Body of pancreas (tissue), 4 donors: Measurements from ENCODE around the gene USP40. TPM values are rescaled to one million over a fixed set of nuclear protein-coding genes. Genes with fewer than 3 reads are reported as not detected.

Source experiments
- ATAC-seq: fragments of 150-250 bp; one replicate; pipeline ENCODE4 v1.9.1; 2016
- DNase-seq, 4 donors: peaks; one replicate each; pipeline ENCODE4 v3.0.0-alpha.2; 2019
- H3K27ac ChIP-seq, 4 donors: fragments of 200-600 bp; sonication (generic); 1 replicate in 3 of 4; 2 replicates in 1 of 4; pipeline versions ENCODE4 v1.5.1 to v1.6.1; 2016 to 2019; ENCODE audit warnings: mild to moderate bottlenecking in 1 of 4, mixed read lengths in 1 of 4, moderate library complexity in 1 of 4
- H3K27me3 ChIP-seq, 2 donors: fragments of 200-600 bp; sonication (generic); one replicate each; pipeline ENCODE4 v1.6.0; 2016; ENCODE audit warnings: mild to moderate bottlenecking in 1 of 2
- H3K36me3 ChIP-seq, 2 donors: fragments of 200-600 bp; sonication (generic); replicated peaks in 1 of 2; 2 replicates each; pipeline ENCODE4 v1.5.1; 2016; ENCODE audit warnings: low read depth in 2 of 2; ENCODE audit not compliant: insufficient read depth in 1 of 2
- H3K4me1 ChIP-seq: fragments of 200-600 bp; sonication (generic); one replicate; pipeline ENCODE4 v1.6.0; 2016
- H3K4me3 ChIP-seq, 2 donors: fragments of 200-600 bp; sonication (generic); 1 replicate in 1 of 2; 2 replicates in 1 of 2; pipeline ENCODE4 v1.5.1; 2016 to 2019
- H3K9me3 ChIP-seq, 3 donors: fragments of 200-600 bp; sonication (generic); 1 replicate in 2 of 3; 2 replicates in 1 of 3; pipeline ENCODE4 v1.5.1; 2016
- POLR2A ChIP-seq, 3 donors: fragments of 450-650 bp; IDR thresholded peaks; one replicate each; pipeline ENCODE4 v1.6.1; 2016; ENCODE audit warnings: antibody characterized with exemption in 3 of 3, mild to moderate bottlenecking in 2 of 3
- WGBS, 2 donors: methylation state at CpG; one replicate each; pipeline ENCODE4 v1.1.5; 2017; 5-methylcytosine and 5-hydroxymethylcytosine counted together
- intact Hi-C: fragments of 100-400 bp; cut with DNase I; formaldehyde crosslinking; loops from one replicate; pipeline ENCODE4 v1.15.1; 2023
- total RNA-seq, 2 donors: library from RNA; depleted of rRNA; stranded (reverse); fragments of >200 nt; gene quantifications; one replicate each; pipeline ENCODE4 v1.1.0, GENCODE V29; 2016
- TF ChIP-seq, protein P1 (sequence below), 7 experiments: fragments of 450-650 bp in 4 of 7; fragments of 200-600 bp in 3 of 7; sonication (generic) in 3 of 7; IDR thresholded peaks; one replicate each; pipeline ENCODE4 v1.5.1; 2016 to 2019; ENCODE audit warnings: antibody characterized with exemption in 7 of 7

USP40 gene
- total RNA-seq, 2 donors from 2014 or later = 34.9 to 38.9 TPM

DNA sequence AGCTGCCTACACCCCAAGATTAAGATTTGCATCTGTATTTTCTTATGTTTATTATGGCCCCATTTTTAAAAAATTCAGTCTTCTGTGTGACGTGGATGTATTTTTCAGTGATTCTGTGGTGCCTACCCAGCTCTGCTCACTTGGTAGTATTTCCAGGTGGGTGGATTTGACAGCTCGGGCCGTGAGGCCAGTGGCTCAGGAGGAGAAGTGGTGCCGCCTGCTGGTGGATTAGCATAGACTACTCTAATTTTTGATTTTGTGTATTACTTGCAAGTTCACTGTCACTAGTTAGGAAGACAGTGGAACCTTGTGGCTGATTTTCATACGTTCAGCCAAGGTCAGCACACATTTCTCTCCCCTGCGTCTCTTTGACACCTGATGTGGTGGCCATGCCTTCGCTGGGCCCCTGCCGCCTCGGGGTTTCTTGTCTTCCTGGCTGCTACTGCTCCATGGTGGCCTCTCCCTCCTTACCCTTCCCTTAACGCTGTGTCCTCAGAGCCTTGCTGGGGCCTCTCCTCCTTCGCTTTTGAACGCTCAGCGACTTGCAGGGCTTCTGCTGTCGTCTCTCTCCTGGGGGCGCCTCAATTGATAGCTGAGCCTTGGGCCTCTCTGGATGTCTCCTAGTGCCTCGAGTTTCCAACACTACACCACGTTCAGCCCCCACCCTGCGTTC lies 122.9 kb downstream of the USP40 start:
- Histone ChIP-seq H3K36me3 (peaks cover 0 to 4% of the 10 kb centered on the region in 2 donors), H3K9me3 (no peaks in the 10 kb centered on the region), H3K27ac (no peak overlapping the region), H3K4me3 (no peak overlapping the region), H3K4me1 (no peaks in the 10 kb centered on the region), H3K27me3 (no peaks in the 10 kb centered on the region)
- intact Hi-C loops = no loop called here
- 46 to 51% methylated on average over 18 of the region's 18 CpGs for WGBS, 2 donors
- TF ChIP-seq POLR2A (IDR thresholded peaks at IDR 0.05) = no peak
- TF ChIP-seq, protein P1, sequence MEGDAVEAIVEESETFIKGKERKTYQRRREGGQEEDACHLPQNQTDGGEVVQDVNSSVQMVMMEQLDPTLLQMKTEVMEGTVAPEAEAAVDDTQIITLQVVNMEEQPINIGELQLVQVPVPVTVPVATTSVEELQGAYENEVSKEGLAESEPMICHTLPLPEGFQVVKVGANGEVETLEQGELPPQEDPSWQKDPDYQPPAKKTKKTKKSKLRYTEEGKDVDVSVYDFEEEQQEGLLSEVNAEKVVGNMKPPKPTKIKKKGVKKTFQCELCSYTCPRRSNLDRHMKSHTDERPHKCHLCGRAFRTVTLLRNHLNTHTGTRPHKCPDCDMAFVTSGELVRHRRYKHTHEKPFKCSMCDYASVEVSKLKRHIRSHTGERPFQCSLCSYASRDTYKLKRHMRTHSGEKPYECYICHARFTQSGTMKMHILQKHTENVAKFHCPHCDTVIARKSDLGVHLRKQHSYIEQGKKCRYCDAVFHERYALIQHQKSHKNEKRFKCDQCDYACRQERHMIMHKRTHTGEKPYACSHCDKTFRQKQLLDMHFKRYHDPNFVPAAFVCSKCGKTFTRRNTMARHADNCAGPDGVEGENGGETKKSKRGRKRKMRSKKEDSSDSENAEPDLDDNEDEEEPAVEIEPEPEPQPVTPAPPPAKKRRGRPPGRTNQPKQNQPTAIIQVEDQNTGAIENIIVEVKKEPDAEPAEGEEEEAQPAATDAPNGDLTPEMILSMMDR (IDR thresholded peaks at IDR 0.05) = peak; percentile 70 to 89 (median 81)
- DNase-seq (peak; percentile 85 to 88 (median 86)), ATAC-seq (peak; percentile 79)

DNA sequence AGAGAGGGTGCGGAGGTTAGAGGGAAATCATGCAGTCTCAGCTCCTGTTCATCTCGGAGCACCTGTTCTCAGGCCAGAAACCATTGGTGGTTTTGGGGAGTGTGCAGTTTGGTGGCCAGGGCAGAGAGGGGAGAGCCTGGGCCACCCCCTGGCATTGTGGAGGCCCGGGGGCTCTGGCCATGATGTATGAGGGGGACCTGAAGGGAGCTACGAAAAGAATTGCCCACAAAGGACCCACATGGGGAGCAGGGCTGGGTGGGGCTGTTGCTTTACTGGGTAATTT lies 124.6 kb downstream of the USP40 start:
- peaks cover 0 to 8% of the 10 kb centered on the region in 2 donors for H3K36me3 ChIP-seq
- no peak overlapping the region for H3K27ac ChIP-seq
- H3K9me3 ChIP-seq = no peaks in the 10 kb centered on the region
- no peaks in the 10 kb centered on the region for H3K4me1 ChIP-seq
- 76 to 85% methylated on average over 4 of the region's 4 CpGs for WGBS, 2 donors
- no peaks in the 10 kb centered on the region for H3K27me3 ChIP-seq
- no peak for ATAC-seq
- intact Hi-C loops = no loop called here
- no peak overlapping the region for H3K4me3 ChIP-seq
- no peak for DNase-seq
- TF ChIP-seq, protein P1 (IDR thresholded peaks at IDR 0.05) = no peak
- no peak for TF ChIP-seq POLR2A (IDR thresholded peaks at IDR 0.05)

DNA sequence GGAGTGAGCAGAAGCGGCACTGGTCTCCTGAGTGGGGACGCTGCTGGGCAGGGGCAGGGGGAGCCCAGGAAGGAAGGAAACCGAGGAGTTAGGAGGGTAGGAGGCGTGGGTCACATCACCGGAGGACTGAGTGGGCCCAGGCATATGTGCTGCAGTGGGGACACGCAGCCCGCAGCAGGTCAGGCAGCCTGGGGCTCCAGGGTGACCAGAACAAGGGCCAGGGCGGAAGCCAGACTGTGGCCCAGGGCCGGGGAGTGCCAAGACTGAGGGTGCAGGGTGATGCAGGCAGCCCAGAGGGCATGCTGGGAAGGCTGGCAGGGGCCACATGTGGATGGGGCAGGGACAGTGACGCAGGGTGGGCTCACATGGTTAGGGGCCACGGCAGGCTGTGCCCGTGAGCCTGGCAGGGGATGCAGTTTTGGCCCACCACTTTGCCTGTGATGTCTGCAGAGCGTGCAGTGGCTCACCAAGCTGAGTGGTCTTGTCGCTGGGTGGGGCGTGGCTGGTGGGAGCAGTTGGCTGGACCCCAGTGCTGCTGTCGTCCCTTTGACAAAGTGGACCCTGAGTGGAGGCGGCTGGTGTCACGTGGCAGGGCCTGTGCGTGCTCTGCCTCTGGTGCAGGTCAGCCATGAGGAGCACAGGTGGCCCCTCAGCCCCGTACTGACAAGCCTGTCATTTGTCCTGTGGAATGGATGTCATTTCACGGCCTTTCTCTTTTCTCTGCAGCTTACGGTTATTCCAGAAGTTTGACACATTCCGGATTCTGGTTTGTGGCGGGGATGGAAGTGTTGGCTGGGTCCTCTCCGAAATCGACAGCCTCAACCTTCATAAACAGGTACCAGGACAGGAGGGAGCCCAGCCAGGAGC lies 125.2 kb downstream of the USP40 start:
- Histone ChIP-seq H3K9me3 (no peaks in the 10 kb centered on the region), H3K36me3 (peaks cover 0 to 8% of the 10 kb centered on the region in 2 donors), H3K27me3 (no peaks in the 10 kb centered on the region), H3K27ac (no peak overlapping the region), H3K4me3 (no peak overlapping the region), H3K4me1 (no peaks in the 10 kb centered on the region)
- intact Hi-C loops = no loop called here
- DNase-seq = no peak
- 94% methylated on average over 17 to 26 of the region's 26 CpGs for WGBS, 2 donors
- ATAC-seq = no peak
- TF ChIP-seq, protein P1 (IDR thresholded peaks at IDR 0.05) = no peak
- TF ChIP-seq POLR2A (IDR thresholded peaks at IDR 0.05) = no peak

DNA sequence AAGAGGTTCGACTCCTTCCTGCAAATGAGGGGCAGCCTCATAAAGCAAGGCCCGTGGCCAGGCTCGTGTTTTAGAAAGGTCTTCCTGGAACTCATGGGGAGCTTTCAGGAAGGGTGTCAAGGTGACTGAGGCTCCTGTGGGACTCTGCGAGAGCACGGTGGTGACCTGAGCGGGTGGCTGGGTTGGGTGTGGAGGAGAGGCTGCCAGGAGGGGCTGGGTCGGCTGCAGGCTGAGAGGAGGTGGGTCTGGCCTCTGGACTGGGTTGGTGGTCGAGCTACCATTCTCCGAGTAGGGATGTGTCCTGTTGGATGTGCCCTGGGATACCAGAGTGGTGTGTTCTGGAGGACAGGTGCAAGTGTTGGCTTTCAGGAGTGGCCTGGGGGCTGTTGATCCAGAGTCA lies 125.9 kb downstream of the USP40 start:
- TF ChIP-seq POLR2A (IDR thresholded peaks at IDR 0.05) = no peak
- Histone ChIP-seq H3K27me3 (no peaks in the 10 kb centered on the region), H3K36me3 (peaks cover 0 to 6% of the 10 kb centered on the region in 2 donors), H3K4me3 (no peak overlapping the region), H3K4me1 (no peaks in the 10 kb centered on the region), H3K9me3 (no peaks in the 10 kb centered on the region), H3K27ac (no peak overlapping the region)
- WGBS, 2 donors = 85 to 91% methylated on average over 9 of the region's 9 CpGs
- intact Hi-C loops = no loop called here
- DNase-seq = no peak
- ATAC-seq = no peak

DNA sequence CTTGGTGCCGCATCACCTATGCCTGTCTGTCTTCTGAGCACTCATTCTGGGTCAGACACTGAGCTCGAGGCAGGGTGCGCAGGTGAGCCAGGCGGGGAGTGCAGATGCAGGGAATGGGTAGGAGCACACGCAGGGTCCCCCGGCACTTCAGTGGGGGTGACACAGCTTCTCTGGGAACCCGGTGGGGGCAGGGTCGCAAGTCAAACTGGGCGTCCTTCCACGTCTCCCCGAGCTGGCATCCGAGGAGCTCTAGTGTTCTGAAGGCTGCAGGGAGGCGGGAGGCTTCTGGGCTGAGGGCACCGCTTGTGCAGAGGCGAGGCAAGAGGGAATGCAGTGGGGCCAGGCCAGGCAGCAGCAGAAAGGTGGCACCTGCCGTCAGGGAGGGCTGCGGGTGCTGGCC lies 126.3 kb downstream of the USP40 start:
- Histone ChIP-seq H3K36me3 (peaks cover 0 to 4% of the 10 kb centered on the region in 2 donors), H3K4me1 (no peaks in the 10 kb centered on the region), H3K27ac (no peak overlapping the region), H3K27me3 (no peaks in the 10 kb centered on the region), H3K9me3 (no peaks in the 10 kb centered on the region), H3K4me3 (no peak overlapping the region)
- 91 to 92% methylated on average over 9 to 13 of the region's 17 CpGs for WGBS, 2 donors
- TF ChIP-seq POLR2A (IDR thresholded peaks at IDR 0.05) = no peak
- TF ChIP-seq, protein P1 (IDR thresholded peaks at IDR 0.05) = no peak
- DNase-seq = no peak
- no peak for ATAC-seq
- intact Hi-C loops = no loop called here
